D341Med (cell line): ENCODE data around the gene RNLS.
"Not testable (repeated sequence)": the region's sequence is repeated elsewhere in the genome, so short reads cannot be mapped to it uniquely, and the experiment has no call there.

Source experiments
- DNase-seq: peaks from one replicate; pipeline ENCODE4 v3.0.0; 2012; ENCODE audit warnings: low spot score

RNLS gene

GRCh38 chr10:88523739-88524400 lies 59.2 kb downstream of the RNLS start:
- DNase-seq: no peak

DNA sequence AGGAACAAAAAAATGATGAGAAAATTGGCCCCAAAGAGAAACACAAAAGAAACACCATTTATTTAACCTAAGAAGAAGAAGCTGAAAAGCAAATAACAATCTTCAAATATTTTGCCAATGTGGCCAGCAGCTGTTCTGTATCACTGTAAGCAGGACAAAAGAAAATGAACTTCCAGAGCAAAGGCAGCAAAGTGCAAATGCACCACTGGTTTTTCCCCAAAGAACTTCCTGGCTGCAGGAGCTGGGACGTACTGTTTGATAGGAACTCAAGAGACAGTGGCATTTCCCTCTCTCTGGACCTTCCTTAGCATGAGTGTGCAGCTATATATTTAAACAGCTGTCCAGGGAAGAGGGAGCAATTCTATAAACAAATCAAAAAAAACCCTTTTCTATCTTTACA lies 60.4 kb downstream of the RNLS start:
- no peak for DNase-seq

DNA sequence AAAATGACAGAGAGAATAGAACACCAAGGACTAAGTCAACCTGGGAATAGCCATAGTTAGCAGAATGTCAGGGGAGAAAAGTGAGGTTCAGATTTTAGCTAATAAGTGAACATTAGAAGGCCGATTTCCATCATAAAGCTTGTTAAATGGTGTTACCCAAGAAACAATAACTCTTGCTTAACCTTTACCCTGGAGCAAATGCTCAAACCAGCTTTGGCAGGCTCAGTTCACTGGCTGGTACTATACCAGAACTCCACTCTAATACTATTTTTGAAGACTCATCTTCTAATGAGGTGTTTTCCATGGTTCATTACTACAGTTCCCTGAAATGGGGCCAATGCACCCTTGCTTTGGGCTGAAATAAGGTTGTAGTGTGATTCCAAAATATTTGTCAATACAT lies 61.3 kb downstream of the RNLS start:
- DNase-seq: no peak

GRCh38 chr10:88515235-88515634 lies 67.9 kb downstream of the RNLS start:
- no peak for DNase-seq

DNA sequence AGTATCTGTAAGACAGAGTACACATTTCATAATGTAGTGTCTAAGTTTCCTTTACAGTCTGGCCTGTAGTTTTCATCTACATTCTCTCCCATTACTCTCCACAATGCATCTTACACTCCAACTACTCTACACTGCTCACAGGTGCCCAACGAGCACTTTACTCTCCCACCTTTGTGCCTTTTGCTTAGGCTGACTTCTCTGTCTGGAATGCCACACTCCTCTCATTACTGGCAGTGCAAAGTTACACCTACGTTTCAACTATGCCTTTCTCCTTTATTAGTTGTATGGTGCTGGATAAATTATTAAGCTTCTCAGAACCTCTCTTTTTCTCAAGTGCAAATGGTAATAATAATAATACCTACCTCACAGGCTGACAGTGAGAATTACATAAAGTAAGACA lies 70.5 kb downstream of the RNLS start:
- no peak for DNase-seq

- no peak for DNase-seq
Measured at GRCh38 chr10:88508796-88509195, 74.3 kb downstream of the RNLS start.

- DNase-seq: no peak
Measured at GRCh38 chr10:88507826-88508453, 75.2 kb downstream of the RNLS start.

GRCh38 chr10:88507404-88507803 lies 75.7 kb downstream of the RNLS start:
- no peak for DNase-seq

DNA sequence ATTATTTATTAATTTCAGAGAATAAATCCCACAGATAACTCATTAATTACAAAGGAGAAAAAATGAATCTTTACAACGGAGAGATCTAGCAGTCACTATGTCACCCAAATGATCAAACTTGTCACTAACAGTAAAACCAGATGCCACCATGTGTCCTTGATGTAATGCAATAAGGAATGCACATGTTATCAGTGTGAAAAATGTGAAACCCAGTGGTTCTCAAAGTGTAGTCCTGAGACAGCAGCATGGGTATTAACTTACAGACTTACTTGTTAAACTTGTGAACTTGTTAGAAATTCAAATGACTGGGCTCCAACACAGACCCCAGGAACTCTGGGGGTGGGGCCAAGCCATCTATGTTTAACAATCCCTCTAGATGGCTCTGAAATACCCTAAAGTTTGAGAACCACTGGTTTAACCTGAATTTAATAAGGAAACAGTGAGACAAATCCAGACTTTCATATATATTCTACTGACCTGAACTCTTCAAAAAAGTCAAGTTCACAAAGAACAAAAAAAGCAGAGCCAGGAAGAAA lies 77.4 kb downstream of the RNLS start:
- no peak for DNase-seq

- DNase-seq: no peak
Measured at GRCh38 chr10:88505265-88505664, 77.9 kb downstream of the RNLS start.

- no peak for DNase-seq
Measured at GRCh38 chr10:88500656-88501055, 82.5 kb downstream of the RNLS start.

- no peak for DNase-seq
Measured at GRCh38 chr10:88499569-88500470, 83.3 kb downstream of the RNLS start.

GRCh38 chr10:88497913-88498312 lies 85.2 kb downstream of the RNLS start:
- DNase-seq: no peak

GRCh38 chr10:88494537-88494936 lies 88.6 kb downstream of the RNLS start:
- no peak for DNase-seq

DNA sequence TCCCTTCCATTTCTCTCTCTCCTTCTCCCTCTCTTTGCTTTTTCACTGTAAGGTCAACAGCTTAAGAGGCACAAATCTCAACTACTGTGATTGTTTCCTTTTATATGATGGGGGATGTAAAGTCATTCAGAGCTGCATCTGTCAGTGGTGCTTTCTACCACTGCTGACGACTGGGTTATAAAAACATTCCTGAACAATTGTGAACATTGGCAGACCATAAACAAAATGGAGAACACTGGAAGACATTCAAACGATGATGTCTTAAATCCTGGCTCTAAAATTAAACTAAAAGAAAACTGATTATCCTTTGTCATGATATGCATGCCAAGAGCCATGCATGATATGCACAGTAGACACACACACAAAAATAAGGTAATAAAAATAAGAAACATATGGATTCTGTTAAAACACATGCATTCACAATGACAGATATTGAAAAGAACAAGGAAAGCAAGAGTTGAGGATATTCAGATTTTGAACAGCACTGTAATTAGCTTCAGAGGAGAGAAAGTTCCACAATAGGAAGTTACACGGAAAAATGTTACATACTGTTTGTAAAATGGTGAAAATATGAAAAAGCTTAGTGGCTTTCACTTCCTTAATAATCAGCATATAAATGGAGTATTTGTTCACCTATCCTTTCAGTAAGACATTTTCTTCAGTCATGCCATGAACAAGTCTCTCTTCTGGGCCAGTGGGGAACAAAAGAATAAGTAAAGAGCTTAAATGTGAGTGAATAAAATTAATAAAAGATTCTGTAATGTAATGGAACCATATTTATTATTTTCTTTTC lies 89.2 kb downstream of the RNLS start:
- no peak for DNase-seq

- DNase-seq: no peak
Measured at GRCh38 chr10:88491314-88491713, 91.8 kb downstream of the RNLS start.

- no peak for DNase-seq
Measured at GRCh38 chr10:88490231-88490980, 92.7 kb downstream of the RNLS start.

- no peak for DNase-seq
Measured at GRCh38 chr10:88489107-88489506, 94.0 kb downstream of the RNLS start.

DNA sequence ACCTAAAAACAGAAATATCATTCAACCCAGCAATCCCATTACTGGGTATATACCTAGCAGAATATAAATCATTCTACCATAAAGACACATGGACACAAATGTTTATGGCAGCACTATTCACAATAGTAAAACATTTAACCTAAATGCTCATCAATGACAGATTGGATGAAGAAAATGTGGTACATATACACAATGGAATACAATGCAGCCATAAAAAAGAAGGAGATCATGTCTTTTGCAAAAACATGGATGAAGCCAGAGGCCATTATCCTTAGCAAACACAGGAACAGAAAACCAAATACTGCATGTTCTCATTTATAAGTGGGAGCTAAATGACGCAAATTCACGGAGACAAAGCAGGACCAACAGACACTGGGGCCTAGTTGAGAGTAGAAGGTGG lies 96.3 kb downstream of the RNLS start:
- not testable (repeated sequence) for DNase-seq

GRCh38 chr10:88482220-88482619 lies 100.9 kb downstream of the RNLS start:
- no peak for DNase-seq

DNA sequence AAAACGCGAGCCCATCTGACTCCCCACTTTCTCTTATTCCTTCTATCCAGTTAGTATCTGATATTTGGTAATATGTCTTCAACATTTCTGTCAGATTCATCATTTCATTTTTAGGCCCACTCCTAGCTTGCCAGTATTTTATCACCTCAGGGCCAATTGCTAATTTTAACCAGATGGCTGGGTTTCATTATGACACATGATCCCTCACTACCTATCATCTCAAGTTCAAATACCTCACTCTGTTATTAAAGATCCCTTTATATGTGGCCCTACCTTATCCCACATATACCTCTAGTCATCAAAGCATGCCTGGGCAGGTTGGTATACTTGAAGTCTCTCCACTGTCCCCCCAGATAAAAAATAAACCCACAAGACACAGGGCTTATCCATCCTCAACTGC lies 104.9 kb downstream of the RNLS start:
- no peak for DNase-seq
